Medulla oblongata (tissue), 1 donor: ENCODE measurements around the gene NNAT.
"Not testable (repeated sequence)": the region's sequence is repeated elsewhere in the genome, so short reads cannot be mapped to it uniquely, and the experiment has no call there.

Source experiments
- DNase-seq: peaks from one replicate; pipeline ENCODE4 v3.0.0-alpha.2; 2015; ENCODE audit errors: extremely low spot score

NNAT gene, protein sequence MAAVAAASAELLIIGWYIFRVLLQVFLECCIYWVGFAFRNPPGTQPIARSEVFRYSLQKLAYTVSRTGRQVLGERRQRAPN

DNA sequence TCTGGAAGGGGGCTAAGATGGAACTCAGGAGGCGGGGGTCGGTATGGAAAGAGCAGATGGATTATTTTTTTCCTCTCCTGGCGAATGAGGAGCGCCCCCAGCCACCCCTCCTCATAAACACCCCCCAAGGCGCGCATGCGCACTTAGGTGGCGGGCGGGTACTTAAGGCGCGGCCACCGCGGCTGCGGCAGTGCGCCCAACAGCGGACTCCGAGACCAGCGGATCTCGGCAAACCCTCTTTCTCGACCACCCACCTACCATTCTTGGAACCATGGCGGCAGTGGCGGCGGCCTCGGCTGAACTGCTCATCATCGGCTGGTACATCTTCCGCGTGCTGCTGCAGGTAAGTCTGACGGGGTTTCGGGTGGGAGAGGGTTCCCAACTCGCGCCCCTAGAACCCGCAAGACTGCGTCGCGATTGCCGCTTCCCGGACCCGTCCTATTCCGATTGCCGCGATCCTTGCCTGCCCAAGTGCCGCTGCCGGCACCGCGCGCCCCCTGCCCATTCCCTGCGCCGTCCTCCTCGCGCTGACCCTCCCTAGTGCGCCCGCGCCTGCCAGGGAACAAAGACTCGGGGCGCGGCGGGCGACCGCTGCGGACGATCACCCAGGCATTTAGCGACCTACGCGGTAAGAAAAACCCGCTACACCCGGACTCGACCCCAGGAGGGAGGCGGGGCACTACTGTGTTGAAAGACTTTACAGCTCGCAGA is at the start of gene NNAT:
Gene NNAT (plus strand): TSS at position 190 of the 711 bp plus-strand sequence. CDS start 82 bp downstream, at position 272.
- no peak for DNase-seq

GRCh38 chr20:37471741-37472235 is 49.3 kb upstream of the NNAT start:
- peak; percentile 45 for DNase-seq

DNA sequence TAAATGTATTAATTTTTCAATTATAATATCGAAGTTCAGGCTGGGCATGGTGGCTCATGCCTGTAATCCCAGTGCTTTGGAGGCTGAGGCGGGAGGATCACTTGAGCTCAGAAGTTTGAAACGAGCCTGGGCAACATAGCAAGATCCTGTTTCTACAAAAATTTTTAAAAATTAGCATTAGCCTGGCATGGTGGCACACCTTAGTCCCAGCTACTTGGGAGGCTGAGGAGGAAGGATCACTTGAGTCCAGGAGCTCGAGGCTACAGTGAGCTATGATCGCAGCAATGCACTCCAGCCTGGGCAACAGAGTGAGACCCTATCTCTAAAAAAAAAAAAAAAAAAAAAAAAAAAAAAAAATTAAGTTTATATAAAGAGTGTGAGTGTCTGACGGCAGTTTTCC is 48.6 kb upstream of the NNAT start:
- DNase-seq = not testable (repeated sequence)

- DNase-seq = no peak
These were observed 47.6 kb upstream of the NNAT start for GRCh38 chr20:37473249-37474000.

DNA sequence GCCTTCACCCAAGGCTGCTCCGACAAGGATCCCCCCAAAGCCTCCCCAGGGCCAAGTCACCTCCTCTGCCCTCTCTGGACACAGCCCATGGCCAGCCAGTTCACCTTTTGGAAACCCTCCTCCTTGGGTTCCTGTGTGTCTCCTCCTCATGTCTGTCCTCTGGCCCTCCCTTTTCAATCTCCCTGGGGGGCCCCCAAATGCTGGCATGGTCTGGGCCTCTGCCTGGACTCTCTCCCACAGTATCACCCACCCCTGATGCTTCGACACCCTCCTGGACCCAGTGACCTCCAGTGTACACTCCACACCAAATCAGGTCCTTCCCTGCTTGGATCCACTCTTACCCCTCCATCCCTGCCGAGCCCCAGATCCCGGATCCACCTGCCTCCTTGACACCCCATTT is 46.7 kb upstream of the NNAT start:
- no peak for DNase-seq

DNA sequence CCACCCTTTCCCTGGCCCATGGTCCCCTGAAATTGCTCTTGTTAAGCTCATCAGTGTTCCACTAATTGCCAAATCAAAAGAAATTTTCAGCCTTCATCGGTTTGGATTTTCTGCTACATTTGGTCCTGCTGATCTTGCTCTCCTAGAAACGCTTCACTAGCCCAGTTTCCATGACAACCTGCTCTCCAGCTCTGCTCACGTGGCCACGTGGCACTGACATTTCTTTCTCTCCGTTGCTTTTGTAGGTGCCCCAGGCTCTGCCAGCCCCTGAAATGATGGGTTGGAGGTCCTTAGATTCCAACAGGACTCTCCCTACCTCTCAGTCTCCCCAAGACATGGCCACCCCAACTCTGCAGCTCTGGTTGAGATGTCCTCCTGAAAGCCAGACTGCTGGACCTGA is 45.8 kb upstream of the NNAT start:
- DNase-seq = no peak

DNA sequence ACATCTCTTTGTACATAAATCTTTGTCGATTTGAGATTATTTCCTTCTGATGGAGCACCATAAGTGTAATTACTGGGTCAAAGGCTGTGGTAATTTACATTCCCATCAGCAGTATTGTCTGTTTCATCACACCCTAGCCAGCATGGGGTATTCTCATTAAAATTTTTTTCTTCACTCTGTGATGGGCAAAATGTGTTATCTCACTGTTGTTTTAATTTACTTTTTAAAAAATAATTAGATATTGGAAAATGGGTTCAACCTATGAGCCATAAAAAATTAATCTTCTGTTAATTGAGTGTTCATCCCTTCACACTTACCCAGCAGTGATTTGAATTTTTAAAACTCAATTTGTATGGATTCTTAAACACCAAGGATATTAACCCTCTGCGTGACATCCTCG is 44.0 kb upstream of the NNAT start:
- DNase-seq = no peak

- no peak for DNase-seq
These were observed 41.8 kb upstream of the NNAT start for GRCh38 chr20:37479266-37479665.

GRCh38 chr20:37479925-37480691 is 40.9 kb upstream of the NNAT start:
- no peak for DNase-seq

DNA sequence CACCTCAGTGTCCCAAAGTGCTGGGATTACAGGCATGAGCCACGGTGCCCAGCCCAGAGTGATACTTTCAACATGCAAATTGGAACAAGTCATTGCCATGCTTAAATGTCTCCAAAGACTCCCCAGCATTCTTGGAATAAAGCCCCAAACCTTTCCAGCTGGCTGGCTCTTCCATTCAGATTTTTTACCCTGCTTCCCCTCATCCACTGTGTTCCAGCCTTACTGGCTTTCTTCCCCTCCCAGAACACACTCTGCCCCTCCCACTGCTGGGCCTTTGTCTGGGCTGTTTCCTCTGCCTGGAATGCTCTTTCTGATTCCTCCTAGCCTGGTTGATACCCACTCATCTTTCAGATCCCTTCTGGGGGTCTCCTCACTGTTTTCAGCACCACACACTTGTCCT is 40.1 kb upstream of the NNAT start:
- peak; percentile 50 for DNase-seq

- DNase-seq = no peak
These were observed 39.4 kb upstream of the NNAT start for GRCh38 chr20:37481610-37482009.

GRCh38 chr20:37484331-37484730 is 36.7 kb upstream of the NNAT start:
- no peak for DNase-seq

- not testable (repeated sequence) for DNase-seq
These were observed 34.8 kb upstream of the NNAT start for GRCh38 chr20:37486209-37486608.

DNA sequence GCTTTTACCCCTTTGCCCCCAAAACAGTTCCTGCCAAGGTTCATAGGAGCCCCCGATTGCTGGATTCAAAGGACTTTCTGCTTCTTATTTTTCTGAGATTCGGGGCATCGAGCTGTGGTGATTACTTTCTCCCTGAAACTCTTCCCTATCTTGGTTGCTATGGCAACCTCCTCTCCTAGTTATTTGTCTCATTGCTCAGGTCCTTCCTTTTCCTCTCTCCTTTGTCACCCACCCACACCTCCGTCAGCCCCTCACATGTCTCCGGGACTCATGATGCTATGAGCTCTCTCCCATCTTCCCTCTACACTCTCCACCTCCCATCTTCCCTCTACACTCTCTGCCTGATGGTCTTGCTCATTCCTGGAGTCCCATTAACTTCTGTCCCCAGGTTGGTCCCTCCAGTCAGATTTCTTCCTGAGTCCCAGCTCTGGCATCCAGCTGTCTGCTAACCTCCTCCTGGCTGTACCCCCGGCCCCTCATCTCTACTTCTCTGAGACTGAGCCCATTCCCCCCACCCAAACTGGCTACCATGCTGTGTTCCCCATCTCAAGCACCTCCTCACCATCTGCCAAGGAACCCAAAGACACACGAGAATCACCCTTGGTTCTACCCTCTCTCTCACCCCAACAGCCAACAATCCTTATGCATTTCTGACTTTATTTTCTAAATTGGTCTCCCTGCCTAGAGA is 30.2 kb upstream of the NNAT start:
- DNase-seq = no peak

GRCh38 chr20:37492096-37492625 is 28.9 kb upstream of the NNAT start:
- no peak for DNase-seq

- DNase-seq = no peak
These were observed 28.1 kb upstream of the NNAT start for GRCh38 chr20:37492945-37493344.

GRCh38 chr20:37494301-37494700 is 26.7 kb upstream of the NNAT start:
- no peak for DNase-seq

DNA sequence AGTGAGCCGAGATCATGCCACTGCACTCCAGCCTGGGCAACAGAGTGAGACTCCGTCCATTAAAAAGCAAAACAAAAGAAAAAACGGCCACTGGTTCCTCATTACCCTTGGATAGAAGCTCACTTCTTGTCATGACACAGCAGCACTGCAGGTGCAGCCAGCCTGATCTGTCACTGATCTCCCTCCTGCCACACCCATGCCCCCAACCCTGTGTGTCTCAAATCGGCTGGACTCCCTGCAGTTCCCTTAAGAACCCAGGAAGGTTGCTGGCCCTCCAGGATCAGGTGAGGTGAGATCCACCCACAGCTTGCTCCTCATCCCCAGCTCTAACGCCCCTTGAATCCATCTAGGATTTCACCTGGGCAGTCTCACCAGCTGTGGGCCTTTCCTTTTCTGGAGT is 26.3 kb upstream of the NNAT start:
- no peak for DNase-seq

- DNase-seq = no peak
These were observed 22.9 kb upstream of the NNAT start for GRCh38 chr20:37498066-37498665.

DNA sequence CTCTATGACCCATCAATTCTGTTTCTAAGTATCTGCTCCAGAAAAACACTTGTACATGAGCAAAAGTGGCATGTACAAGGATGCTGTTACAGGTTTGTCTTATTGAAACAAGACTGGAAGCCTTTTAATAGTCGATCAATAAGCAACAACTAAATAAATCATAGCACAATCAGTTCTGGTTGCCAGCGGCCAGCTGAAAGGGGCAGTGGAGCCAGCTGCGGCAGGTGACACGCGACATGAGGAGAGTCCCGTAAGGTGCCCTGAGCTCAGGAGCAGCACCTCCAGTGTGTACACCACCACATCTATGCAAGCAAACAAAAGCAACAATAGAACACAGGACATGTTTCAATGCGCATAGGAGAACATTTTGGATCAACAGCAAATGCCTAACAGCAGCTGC is 20.7 kb upstream of the NNAT start:
- no peak for DNase-seq

GRCh38 chr20:37501940-37502339 is 19.1 kb upstream of the NNAT start:
- no peak for DNase-seq
